Stimulated activated CD8-positive, alpha-beta memory T cell treated with anti-CD3 and anti-CD28 coated beads, Interleukin-15, amount 100 ng/mL, for 48 hours (primary cell): Measurements from ENCODE around the gene KIF18A.
"Not testable (repeated sequence)": the region's sequence is repeated elsewhere in the genome, so short reads cannot be mapped to it uniquely, and the experiment has no call there.

Source experiments
- DNase-seq, 2 donors: peaks; one replicate each; pipeline ENCODE4 v3.0.0-alpha.2; 2020; ENCODE audit warnings: low read depth in 2 of 2

The KIF18A gene

DNA sequence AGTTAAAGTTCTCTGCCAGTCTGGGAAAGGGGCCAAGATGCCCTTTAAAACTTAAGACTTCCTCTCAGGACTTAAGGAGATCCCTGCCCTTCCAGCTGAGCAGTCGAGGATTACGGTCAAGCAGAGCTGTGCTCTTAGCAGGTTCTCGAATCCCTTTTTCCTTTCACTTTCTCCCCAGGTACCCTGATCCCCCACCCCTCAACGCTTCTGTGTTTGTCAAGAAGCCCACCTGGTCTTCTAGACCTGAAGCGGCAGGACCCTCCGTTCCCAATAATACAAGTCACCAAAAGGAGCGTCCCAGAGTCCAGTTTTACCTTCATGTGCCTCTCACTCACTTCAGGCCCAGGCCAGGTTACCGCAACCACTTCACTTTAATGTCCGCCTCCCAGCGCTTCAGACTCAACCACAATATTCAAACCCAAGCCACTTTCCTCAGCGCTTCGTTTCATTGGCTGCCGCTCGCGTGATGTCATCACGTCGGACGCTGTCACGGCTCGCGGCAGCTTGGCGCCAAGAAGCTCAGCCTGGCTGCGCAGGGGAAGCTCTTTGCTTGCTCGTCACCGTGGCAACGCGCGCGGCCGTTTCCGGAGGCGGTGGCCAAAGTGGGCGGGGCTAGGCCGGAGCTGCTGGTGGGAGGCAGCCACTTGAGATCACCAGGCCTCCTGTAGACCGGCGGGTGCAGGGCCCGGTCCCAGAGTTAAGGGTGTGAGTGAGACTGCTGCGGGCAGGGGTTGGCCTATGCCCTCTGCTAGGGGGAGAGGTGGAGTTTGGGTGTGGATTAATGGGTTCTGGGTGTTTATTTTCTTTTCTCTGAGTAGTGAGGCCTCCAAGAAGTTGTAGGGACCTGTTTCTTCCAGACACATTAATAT is at the start of gene KIF18A, which contains the start of gene METTL15:
TSS of gene KIF18A (minus strand) at position 407 of the 869 bp plus-strand sequence. CDS start 10,209 bp downstream, outside the sequence.
TSS of gene METTL15 (plus strand) at position 639 of the 869 bp plus-strand sequence. CDS start 4,947 bp downstream, outside the sequence.
- DNase-seq, result peak; percentile 99

DNA sequence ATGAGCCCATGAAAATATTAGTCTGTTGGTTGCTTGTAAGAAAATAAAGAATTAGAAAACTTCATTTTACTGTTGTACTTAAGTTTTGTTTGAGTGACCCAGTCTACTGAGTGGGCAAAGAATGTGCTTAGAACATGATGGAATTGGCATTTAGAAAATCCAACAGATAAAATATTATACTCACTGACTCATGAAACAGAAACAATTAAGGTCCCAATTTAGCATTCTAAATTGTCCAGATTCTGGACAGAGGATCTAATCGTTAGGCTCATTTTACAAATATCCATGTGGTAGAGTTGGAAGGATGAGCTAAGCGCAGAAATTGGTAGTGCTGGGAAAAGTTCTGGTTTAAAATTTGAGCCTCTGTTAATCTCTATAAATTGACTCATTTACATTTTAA is 45.6 kb upstream of the KIF18A start:
- DNase-seq, result no peak

DNA sequence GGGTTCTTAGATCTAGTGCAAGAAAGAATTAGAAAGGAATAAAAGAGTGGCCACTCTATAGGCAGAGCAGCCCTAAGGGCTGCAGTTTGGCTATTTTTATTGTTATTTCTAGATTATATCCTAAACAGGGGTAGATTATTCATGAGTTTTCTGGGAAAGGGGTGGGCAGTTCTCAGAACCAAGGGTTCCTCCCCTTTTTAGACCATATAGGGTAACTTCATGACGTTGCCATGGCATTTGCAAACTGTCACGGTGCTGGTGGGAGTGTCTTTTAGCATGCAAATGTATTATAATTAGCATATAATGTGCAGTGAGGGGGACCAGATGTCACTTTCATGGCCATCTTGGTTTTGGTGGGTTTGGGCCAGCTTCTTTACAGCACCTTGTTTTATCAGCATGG is 44.8 kb upstream of the KIF18A start:
- no peak for DNase-seq

DNA sequence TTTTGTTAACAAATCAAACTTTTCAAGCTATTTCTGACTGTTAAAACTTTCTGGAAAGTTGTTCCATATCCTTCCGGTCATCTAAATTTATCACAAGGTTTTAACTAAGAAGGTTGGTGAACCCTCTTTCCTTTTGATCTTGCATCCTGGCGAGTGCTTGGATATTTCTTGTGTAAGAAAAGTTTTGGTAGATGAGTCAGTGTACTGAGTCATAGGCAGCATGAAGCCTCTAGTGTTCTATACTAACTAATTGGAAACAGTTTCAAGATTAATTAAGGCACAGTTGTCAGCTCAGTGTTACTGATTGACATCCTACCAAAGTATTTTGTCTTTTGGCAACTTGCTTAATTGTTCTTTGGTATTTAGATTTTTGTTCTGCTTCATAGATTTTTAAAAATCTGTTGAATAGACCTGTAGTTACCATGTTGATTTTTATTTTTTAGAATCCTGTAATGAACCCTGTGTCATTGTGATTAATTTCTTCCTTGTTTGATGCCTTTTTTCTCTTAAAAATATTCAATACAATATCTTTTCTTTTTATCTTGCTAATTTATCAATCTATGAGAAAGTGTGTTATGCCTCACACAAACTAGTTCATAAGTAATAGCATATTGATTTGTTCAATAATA is 38.3 kb upstream of the KIF18A start:
- DNase-seq, result no peak

DNA sequence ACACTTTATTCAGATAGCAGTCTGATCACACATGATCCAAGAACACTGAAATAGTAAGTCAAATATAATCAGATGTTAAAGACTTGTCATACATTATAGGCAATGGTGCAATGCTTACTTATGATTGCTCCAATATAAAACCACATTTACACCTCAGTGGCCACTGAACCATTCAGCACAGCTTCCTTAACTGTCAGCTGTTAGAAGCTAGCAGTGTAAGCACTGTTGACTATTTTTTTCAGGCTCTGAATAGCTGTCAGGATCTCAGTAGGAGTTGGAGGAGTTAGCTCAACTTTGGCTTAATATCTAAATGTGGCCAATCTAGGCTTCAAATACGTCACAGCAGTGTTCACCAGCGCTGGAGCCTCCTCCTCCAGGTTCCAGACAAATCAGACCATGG is 36.9 kb upstream of the KIF18A start:
- DNase-seq, result no peak

DNA sequence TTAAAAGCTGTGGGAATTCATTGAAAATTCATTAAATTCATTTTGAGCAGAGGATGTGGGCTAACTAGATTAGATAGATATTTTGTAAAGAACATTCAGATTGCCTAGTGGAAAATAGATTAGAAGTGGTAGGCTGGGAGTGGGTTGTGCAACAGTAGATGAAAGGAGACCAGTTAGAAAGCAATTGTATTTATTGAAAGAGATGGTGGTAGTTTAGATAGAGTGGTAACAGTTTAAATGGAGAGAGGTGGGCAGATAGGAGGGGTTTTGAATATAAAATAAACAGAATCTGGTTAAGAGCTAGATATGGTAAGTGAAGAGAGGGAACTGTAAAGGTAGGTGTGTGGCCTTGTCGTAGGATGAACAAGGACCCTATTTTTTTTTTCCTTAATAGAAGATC is 34.8 kb upstream of the KIF18A start:
- no peak for DNase-seq

DNA sequence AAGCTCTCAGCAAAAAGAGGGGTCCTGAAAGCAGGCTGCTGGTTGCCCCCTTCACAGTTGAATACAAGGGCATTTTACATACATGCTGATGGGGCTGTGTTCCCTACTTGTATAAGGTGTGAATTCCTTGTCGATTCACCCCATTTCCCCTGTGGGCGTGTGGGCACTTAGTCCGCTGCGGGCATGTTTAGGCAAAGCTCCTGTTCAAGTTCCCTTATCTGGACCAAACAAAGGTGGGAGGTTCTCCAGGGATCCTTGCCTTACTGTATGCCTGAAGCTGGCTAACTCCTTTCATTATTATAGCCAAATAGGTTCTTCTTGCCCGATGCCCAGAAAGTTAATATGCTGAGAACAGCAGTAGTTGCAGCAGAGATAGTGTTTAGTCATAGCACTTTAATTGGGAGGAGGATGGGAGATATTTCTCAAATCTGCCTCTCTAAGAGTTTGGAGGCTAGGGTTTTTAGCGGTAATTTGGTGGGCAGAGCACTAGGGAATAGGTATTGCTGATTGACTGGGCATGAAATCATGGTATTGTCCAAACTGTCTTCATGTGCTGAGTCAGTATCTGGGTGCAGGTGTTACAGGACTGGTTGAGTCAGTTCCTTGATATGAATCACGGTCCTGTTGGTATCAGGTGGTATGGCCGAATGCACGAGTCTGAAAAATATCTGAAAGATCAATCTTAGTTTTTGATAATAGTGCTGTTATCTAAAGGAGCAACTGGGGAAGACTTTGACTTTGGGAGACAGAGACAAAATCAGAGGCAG is 32.9 kb upstream of the KIF18A start:
- DNase-seq, result no peak

DNA sequence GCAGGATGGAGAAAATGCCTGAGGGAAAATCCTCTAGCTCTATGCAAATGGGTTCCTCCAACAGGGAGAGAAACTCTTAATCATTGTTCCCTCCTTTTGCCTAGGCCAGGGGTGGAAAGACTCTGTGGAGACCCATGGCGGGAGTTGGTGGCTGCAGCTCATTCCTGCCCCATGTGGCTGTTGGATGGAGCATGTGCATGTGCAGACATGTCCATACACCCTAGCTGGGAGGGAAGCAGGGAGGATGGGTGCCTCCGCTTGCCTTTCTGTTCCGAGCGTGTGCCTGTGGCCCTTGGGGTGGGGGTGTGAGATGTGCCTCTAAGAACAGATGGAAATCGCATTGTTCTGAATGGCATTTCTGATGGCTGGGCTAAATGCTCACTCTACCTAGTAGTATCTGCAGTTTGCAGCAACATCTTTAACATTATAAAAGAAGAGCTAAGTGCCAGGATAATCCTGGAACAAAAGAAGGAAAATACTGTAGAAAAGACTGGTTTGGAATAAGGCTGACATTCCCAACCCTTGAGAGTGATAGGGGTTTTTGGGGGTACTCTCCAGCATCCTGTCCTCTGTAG is 32.0 kb upstream of the KIF18A start:
- no peak for DNase-seq

DNA sequence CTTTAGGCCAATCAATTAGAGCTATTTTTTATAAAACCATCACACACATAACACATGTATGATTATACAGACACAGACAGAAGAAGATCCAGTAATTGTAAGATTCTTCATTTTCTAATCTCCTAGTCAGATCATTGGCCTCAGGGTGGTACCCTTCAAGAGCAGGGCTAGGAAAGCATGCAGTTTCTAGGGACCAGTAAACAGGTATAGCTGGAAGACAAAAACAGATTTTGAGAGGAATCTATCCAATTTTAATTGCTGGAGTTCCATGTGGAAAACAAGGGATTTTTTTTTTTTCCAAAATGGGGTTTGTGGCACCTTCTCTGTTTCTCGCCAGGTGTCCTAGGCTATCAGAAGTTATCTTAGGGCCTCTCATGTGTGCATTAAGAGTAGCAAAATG is 29.9 kb upstream of the KIF18A start:
- no peak for DNase-seq

DNA sequence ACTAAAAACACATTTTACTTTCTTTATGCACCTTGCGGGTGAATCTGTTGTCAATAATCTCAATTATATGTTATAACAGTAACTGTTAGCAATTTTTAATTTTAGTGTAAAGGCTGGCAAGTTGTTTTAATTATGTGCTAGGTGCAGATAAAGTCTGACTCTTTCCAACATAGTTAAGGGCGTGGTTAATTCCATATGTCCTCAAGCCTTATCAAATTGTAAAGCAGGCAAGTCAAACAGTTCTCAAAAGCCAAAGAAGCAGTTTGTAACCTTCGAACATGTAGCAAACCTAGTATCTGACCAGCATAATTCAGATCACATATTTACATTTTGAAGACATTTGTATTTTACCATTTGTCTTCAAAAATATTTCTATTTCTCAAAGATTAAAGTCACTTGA is 29.4 kb upstream of the KIF18A start:
- DNase-seq, result no peak

DNA sequence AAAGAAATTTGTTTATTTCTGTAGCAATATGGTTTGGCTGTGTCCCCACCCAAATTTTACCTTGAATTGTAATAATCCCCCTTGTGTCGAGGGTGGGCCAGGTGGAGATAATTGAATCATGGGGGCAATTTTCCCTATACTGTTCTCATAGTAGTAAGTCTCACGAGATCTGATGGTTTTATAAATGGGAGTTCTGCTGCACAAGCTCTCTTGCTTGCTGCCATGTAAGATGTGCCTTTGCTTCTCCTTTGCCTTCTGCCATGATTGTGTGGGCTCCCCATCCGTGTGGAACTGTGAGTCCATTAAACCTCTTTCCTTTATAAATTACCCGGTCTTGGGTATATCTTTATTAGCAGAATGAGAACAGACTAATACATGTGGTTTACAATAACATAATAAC is 28.2 kb upstream of the KIF18A start:
- DNase-seq, result not testable (repeated sequence)

DNA sequence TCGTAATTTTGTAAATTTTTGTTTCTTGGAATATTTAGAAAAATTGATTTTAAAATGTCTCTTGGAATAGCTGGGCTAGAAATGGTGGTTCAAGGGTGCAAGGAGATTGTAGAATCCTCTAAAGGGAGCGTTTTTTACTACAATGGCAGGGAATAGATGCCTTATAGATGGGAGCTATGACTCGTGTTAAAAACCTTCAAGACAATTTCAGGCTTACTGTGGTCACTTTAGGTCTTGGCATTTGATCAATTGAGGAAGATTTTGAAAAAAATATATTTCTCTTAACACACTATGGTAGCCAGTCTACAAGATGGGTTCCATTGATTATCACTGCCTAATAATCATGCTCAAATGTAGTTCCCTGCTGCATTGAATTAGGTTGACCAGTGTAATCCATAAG is 25.2 kb upstream of the KIF18A start:
- no peak for DNase-seq

DNA sequence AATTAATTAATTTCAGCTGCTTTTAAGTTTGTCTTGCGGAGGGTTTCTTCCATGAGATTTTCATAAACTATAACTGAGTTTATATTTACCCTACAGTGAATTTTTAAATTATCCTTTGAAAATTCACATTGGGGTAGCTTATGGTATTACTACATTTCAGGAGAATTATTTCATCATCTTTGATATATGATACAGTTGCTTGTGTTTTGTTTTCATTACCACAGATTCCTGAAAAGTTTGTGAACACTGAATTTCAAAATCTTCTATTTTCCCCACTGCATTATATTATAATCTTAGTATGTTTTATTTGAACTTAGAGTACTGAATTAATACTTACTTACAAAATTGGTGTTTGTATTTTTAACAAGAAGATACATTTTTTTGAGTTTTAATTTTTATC is 24.6 kb upstream of the KIF18A start:
- no peak for DNase-seq

DNA sequence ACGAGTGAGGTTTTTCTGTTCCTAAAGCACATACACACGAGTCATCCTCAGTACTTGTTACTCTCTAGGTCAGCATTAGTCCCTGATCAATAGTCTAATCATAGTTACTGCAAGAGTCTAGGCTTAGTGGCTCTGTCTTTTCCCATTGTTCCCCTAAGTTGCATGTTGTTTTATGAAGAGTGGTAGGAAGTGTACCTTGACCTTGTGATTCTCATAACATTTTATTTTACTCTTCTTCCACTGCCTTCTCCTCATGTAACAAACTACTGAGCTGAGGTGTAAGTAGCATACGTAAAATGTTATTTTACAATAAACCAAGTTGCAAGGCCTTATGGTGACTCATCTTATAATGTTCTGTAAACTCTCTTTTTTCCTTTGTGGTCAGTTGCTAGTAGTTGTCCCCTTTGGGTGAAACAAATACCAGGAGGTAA is 15.2 kb upstream of the KIF18A start:
- no peak for DNase-seq

DNA sequence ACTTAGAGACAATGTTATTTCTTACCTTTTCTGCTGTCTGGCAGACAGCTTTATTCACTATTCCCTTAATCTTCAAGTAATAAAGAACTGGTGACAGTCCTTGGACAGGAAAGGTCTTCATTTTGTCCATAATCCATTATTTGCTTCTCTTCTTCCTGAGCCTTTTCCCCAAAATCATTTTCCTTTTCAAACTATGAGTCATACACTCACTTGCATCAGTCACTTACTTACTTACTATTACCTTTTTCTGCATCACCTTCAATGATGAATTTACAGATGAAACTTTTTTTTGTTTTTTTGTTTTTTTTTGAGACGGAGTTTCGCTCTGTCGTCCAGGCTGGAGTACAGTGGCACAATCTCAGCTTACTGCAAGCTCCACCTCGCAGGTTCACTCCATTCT is 9.8 kb upstream of the KIF18A start:
- DNase-seq, result no peak

DNA sequence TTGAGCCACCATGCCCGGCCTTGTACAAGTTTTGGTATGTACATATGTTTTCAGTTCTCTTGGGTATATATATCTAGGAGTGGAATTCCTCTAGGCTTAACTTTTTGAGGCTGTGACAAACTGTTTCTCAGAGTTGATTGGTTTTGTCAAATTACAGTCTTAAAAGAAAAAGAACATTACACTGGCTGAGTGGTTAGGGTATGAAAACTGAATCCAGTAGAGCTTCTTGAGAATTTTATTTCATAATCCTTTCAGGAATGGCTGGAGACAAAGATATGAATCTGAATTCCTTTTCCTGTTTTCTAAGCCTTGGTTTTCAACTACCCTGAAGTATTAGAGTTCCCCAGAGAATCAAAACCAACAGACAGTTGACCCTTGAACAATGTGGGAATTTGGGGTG is 6.8 kb upstream of the KIF18A start:
- no peak for DNase-seq

DNA sequence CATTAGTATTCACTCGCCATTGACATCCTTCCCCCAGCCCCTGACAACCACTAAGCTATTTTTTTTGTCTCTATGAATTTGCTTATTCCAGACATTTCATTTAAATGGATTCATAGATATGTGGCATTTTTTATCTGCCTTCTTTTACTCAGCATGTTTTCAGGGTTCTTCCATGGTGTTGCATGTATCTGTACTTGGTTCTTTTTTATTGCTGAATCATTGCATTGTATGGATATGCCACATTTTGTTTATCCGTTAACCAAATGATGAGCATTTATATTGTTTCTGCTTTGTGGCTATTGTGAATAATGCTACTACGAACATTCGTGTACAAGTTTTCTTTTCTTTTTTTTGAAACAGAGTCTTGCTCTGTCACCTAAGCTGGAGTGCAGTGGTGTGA is 6.2 kb upstream of the KIF18A start:
- DNase-seq, result no peak

DNA sequence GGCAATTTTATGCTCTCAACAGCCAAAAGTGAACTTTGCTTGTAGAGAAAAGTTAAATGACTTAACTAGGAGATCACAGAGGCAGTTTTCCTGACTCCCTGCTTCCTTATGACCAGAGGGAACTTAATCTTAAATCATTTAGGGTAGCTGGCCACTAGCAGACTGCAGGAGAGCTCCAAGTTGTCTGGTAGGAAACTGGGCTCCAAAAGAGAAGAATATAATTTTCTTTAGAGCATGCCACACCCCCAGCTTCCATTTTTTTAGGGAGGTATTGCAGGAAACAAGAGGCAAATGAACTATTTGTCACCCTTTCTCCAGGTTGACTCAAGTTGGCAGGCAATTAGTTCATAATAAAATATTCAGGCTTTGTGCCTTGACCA is 2.9 kb upstream of the KIF18A start:
- no peak for DNase-seq

DNA sequence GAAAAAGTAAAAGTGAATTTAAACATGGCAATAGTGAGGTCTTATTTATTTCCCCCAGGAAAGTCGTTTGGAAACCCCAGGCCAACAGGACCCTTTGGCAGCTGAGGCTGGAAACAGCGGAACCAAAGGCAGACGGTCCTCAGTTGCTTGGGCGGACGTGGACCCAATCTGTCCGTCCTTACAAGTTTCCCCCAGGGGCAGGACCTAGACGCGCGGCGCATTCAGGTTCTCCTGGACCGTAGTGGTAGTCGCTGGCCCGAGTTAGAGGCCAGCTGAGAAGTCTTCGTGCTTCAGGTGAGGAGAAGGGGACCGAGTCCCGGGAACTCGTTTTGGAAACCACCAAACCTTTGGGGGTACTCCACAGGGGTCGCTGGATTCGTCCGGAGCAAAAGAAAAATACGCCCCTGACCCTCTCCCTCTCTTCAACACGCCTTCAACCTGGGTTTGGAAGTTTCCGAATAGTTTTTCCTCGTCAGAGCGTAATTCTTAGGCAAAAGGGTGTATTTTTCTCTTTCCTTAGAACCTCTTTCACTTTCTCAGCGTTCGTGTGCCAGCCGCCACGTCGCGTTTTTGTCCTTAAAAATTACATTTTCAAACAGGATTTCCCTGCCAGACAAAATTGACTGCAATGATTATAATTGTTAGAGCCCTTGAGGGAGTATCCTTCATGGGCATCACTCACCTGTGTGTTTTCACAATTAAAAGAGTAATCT is 2.3 kb upstream of the KIF18A start:
- peak; percentile 35 to 47 for DNase-seq

DNA sequence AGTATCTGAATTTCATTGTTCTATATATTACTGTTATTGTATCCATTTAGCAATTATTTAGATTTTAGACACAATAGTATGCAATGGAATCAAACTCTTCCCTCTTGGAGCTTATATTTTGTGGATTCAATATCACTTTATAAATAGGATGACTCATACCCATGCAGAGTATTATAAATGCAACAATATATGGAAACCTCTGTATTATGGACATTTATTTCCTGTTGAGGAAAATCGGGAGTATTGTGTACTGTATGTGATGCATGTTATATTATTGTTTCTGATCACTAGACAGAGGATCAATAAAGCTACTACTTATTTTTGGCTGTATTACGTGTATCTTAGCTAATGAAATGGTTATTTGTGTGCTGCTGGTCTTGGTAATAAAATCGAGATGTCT is 1.0 kb upstream of the KIF18A start:
- no peak for DNase-seq

DNA sequence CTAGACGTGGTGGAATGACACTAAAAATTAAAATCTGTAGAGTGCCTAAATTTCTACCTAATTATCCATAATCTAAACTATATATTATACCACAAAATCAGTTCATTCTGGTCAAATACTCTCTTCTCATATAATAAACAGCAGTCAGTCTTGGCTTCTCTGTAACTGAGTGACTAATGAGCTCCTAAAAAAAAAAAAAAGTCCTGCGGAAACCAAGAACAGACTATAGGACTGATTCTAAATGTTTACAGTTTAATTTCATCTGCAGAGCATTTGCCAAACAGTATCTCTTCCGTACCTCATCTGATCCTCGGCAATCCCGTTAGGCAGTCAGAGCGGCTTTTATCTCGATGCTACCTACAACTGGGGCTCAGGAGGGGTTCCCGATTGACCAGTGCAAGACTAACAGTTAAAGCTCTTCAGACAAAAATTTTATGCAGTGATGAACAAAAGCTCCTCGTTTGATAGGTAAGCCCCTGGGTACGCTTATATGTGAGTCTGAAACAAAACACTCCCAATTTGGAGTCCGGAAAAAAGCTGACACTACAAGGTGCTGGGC is 686 bp downstream of the KIF18A start:
- DNase-seq, result no peak
